ENCODE results near the gene PRUNE1. TPM values are rescaled to one million over a fixed set of nuclear protein-coding genes. Genes with fewer than 3 reads are reported as not detected.

PRUNE1 gene
- total RNA-seq, 1 donor from 2014 or later = 21.6 TPM

- DNase-seq (ENCODE audit: low spot score) = peak; percentile 92
Measured at GRCh38 chr1:150976879-150977694, 31.2 kb upstream of the PRUNE1 start.

- peak; percentile 92 for DNase-seq (ENCODE audit: low spot score)
Measured at GRCh38 chr1:150979092-150980056, 28.9 kb upstream of the PRUNE1 start.

DNA sequence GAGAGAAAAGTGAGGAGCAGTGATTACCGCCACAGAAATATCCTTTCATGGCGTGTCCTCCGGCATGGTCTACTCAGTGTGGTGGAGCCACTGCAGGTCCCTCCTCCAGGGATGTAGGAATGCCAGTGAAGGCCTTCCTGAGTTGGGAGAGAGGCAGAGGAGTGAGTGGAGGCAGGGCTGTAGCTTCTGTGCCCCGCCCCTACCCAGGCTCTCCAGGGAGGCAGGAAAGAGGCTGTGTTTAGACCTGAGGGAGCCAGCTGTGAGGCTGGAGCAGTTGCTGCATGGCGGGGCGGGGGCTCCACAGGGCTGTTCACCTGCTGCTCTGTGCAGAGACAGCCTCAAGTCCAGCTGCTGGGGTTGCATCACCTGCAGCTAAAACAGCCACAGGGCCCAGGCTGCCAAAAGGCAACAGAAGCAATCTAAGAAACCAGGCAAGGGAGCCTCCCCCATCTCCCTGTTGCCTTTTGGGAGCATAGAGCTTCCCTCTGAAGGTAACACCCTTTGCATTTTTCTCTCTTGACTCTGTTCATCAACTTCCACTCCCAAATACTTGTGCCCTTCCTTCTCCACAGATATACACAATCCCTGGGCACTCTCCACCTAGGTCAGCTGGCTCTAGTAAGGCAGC is 27.0 kb upstream of the PRUNE1 start:
- peak; percentile 53 for DNase-seq (ENCODE audit: low spot score)

GRCh38 chr1:150981805-150982712 is 26.2 kb upstream of the PRUNE1 start, which contains the start of gene ANXA9:
TSS of gene ANXA9 (plus strand) at chr1:150982292. CDS start at chr1:150983106, 814 bp downstream.
- peak; percentile 68 for DNase-seq (ENCODE audit: low spot score)

DNA sequence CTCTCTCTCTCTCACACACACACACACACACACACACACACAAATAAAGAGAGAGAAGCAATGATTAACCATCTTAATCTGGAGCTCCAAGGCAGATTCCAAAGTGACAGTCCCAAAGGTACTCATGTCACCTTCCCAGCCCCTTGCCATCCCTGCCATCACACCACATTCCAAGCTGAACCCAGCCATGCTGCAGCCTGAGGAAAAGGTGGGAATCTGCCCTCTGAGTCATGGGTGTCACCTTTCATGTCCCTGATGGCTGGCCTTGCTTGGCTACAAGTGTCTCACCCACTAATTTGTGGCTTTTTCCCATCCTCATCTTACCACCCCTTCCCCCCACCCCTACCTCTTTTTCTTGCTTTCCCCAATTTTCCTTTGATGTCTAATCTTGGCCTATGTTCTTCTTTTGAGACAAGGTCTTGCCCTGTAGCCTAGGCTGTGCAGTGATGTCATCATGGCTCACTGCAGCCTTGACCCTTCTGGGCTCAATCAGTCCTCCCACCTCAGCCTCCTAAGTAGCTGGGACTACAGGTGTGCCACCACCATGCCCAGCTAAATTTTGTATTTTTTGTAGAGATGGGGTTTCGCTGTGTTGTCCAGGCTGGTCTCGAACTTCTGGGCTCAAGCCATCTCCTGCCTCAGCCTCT is 22.9 kb upstream of the PRUNE1 start:
- DNase-seq (ENCODE audit: low spot score) = no peak

GRCh38 chr1:150987924-150988323 is 20.3 kb upstream of the PRUNE1 start:
- DNase-seq (ENCODE audit: low spot score) = no peak

- DNase-seq (ENCODE audit: low spot score) = no peak
Measured at GRCh38 chr1:150992626-150993025, 15.6 kb upstream of the PRUNE1 start.

- DNase-seq (ENCODE audit: low spot score) = no peak
Measured at GRCh38 chr1:150994248-150994647, 14.0 kb upstream of the PRUNE1 start.

DNA sequence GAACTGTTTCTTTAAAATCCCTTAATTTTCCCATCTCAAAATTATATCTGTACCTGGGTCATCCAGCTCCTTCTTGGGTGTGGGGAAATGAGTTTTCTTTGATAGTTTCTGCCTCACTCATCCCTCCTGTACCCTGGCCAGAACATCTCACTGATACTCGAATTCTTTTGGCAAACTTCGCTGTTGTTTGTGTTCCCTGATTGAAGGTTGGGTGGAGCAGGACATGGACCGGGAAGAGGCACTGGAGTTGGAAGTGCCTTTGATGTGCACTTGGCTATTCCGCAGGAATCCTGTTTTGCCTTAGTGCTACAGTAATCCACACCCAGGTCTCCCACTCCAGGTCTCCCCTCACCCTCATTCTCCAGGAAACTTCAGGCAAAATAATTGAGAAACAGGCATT is 12.8 kb upstream of the PRUNE1 start:
- no peak for DNase-seq (ENCODE audit: low spot score)

DNA sequence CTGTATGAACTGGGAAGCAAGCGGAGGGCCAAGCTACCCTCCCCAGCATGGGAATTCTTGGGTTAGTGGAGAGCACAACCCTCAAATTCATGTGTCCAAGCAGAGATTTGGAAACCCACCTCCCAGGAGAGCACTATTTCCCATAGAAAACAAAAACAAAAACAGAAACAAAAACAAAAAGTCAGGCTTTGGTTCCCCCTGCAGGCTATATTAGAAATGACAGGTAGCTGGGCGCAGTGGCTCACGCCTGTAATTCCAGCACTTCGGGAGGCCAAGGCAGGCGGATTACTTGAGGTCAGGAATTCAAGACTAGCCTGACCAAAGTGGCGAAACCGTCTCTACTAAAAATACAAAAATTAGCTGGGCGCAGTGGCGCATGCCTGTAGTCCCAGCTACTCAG is 12.4 kb upstream of the PRUNE1 start:
- peak; percentile 36 for DNase-seq (ENCODE audit: low spot score)

- no peak for DNase-seq (ENCODE audit: low spot score)
Measured at GRCh38 chr1:150997126-150997872, 10.9 kb upstream of the PRUNE1 start.

- no peak for DNase-seq (ENCODE audit: low spot score)
Measured at GRCh38 chr1:150997949-150998348, 10.3 kb upstream of the PRUNE1 start.

DNA sequence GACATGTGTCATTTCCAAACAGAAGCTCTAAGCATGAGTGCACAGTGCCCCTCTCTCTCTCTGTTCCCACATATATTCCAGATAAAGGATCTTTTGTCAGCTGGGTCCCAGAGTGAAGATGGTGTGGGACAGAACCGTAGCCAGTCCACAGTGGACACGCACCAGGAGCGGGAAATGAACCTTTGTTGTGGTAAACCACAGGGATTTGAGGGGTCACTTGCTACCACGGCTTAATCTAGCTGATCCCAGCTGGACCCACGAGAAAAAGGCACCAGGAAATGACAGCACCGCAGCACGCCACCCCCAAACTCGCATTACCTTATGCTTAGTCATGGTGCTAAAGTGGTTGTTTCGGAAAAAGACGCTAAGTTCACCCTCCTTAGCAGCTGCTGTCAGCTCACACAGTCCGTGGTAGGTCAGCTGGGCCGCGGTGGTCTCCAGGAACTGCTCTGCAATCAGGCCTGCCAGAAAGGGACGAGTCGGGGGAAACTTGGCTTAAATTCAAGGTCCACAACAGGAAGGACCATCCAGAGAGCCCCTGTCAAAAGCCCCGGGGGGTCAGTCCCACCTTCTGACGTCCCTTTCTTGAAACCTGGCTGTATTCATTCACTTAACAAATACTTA is 9.1 kb upstream of the PRUNE1 start:
- DNase-seq (ENCODE audit: low spot score) = no peak

DNA sequence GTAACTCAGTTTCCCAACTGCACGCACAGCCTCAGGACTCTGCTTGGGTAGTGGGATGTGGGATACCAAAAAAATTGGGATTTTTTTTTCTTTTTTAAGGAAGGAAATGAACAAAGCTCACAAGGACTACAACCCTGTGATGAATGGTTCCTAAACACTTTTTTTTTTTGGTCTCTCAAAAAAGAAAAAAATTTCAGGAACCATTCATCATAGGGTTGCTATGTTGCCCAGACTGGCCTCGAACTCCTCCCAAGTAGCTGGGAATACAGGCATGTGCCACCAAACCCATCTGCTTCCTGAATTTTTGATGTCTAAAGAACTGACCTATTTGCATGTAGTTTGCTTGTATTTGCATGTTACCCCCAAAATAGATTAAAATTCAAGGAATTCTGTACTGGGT is 8.3 kb upstream of the PRUNE1 start:
- no peak for DNase-seq (ENCODE audit: low spot score)

GRCh38 chr1:151000408-151000807 is 7.8 kb upstream of the PRUNE1 start:
- DNase-seq (ENCODE audit: low spot score) = no peak

- no peak for DNase-seq (ENCODE audit: low spot score)
Measured at GRCh38 chr1:151001602-151002001, 6.6 kb upstream of the PRUNE1 start.

- DNase-seq (ENCODE audit: low spot score) = no peak
Measured at GRCh38 chr1:151002051-151002450, 6.2 kb upstream of the PRUNE1 start.

- DNase-seq (ENCODE audit: low spot score) = no peak
Measured at GRCh38 chr1:151002611-151003010, 5.6 kb upstream of the PRUNE1 start.

GRCh38 chr1:151003180-151003579 is 5.1 kb upstream of the PRUNE1 start:
- no peak for DNase-seq (ENCODE audit: low spot score)

Measured in mucosa of gallbladder (tissue), 1 donor.